Fibroblast of lung (primary cell): Measurements from ENCODE around the gene ATG7. TPM values are rescaled to one million over a fixed set of nuclear protein-coding genes. Genes with fewer than 3 reads are reported as not detected.

Experiments
- DNase-seq, 2 donors: peaks; one replicate each; pipeline versions ENCODE4 v3.0.0 to v3.0.0-alpha.2; 2010; ENCODE audit warnings: low read depth in 2 of 2
- H2AFZ ChIP-seq: 2 replicates; pipeline ENCODE4 v1.5.1; 2012; ENCODE audit warnings: low read length, control low read depth, inconsistent platforms
- H3K27ac ChIP-seq: 2 replicates; pipeline ENCODE4 v1.5.1; 2011; ENCODE audit warnings: low read length, control low read depth; ENCODE audit not compliant: insufficient read depth
- H3K27me3 ChIP-seq: 2 replicates; pipeline ENCODE4 v1.5.1; 2011; ENCODE audit warnings: mild to moderate bottlenecking, low read length; ENCODE audit not compliant: control insufficient read depth, insufficient read depth
- H3K36me3 ChIP-seq: 2 replicates; pipeline ENCODE4 v1.5.1; 2011; ENCODE audit warnings: low read length; ENCODE audit not compliant: control insufficient read depth, insufficient read depth
- H3K4me1 ChIP-seq: 2 replicates; pipeline ENCODE4 v1.5.1; 2011; ENCODE audit warnings: low read length; ENCODE audit not compliant: control insufficient read depth, insufficient read depth; ENCODE audit errors: extremely low read depth
- H3K4me2 ChIP-seq: 2 replicates; pipeline ENCODE4 v1.5.1; 2011; ENCODE audit warnings: low read length, control low read depth; ENCODE audit not compliant: insufficient read depth; ENCODE audit errors: extremely low read depth
- H3K4me3 ChIP-seq, 4 experiments: fragments of 200-600 bp in 1 of 4; sonication (generic) in 1 of 4; replicated peaks in 1 of 4; 2 replicates each; pipeline ENCODE4 v1.5.1; 2011 to 2016; ENCODE audit warnings: low read length in 4 of 4, low read depth in 3 of 4, mild to moderate bottlenecking in 3 of 4, control low read depth in 2 of 4, inconsistent platforms in 1 of 4, mixed read lengths in 1 of 4; ENCODE audit not compliant: insufficient read depth in 1 of 4; ENCODE audit errors: control extremely low read depth in 1 of 4
- H3K79me2 ChIP-seq: 2 replicates; pipeline ENCODE4 v1.5.1; 2012; ENCODE audit warnings: mild to moderate bottlenecking, low read length, inconsistent platforms; ENCODE audit not compliant: control insufficient read depth, insufficient read depth
- H3K9ac ChIP-seq: 2 replicates; pipeline ENCODE4 v1.5.1; 2011; ENCODE audit warnings: mild to moderate bottlenecking, low read length, control low read depth; ENCODE audit not compliant: insufficient read depth
- H3K9me3 ChIP-seq: 2 replicates; pipeline ENCODE4 v1.5.1; 2012; ENCODE audit warnings: low read depth, low read length; ENCODE audit not compliant: control insufficient read depth, insufficient read depth
- H4K20me1 ChIP-seq: 2 replicates; pipeline ENCODE4 v1.5.1; 2011; ENCODE audit warnings: low read length; ENCODE audit not compliant: control insufficient read depth, insufficient read depth; ENCODE audit errors: extremely low read depth
- EZH2 ChIP-seq: IDR thresholded peaks from 2 replicates; pipeline ENCODE4 v1.5.1; 2012; ENCODE audit warnings: low read length, control low read depth, mild to moderate bottlenecking; ENCODE audit errors: missing control alignments
- polyA plus RNA-seq, 2 donors: library from polyadenylated mRNA; depleted of rRNA in 1 of 2; stranded (reverse) in 1 of 2; unstranded in 1 of 2; fragments of >200 nt; gene quantifications; 2 replicates each; pipeline ENCODE4 v1.2.1, GENCODE V29; 2011 to 2012; ENCODE audit warnings: missing spikeins in 1 of 2
- total RNA-seq: library from RNA; depleted of rRNA; stranded (reverse); fragments of >200 nt; gene quantifications from 2 replicates; pipeline ENCODE4 v1.2.1, GENCODE V29; 2014
- TF ChIP-seq, protein P1 (sequence below), 2 donors: IDR thresholded peaks in 1 of 2; conservative IDR thresholded peaks in 1 of 2; 1 replicate in 1 of 2; 2 replicates in 1 of 2; pipeline ENCODE4 v1.5.1; 2011 to 2012; ENCODE audit warnings: low read length in 2 of 2, control low read depth in 1 of 2, inconsistent platforms in 1 of 2, low read depth in 1 of 2, mild to moderate bottlenecking in 1 of 2

ATG7 gene
- total and polyA plus RNA-seq, 2 donors (not counting 1 experiment from before 2014, with no cell fraction given): 50.8 to 56.5 TPM

DNA sequence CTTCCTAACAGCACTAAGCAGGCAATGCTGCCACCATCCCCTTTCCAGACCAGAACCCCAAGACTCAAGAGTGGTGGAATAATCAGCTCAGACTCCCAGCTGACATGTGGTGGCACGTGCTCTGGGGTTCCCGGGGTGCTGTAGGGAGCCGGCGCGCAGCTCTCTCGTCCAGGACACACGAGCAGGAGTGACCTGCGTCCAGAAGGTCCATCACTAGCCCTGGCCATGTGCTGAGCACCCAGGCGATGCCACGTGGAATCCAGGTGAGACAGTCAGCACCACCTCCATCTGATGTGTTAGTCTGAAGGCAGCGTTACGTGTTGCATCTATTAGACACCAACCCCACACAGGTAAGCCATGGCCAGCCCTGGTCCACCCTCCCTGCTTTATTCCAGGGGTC is 293.3 kb downstream of the ATG7 start:
- Histone ChIP-seq H3K9ac (no peak overlapping the region), H3K27me3 (no peaks in the 10 kb centered on the region), H3K4me3 (no peak overlapping the region), H4K20me1 (no peaks in the 10 kb centered on the region), H3K4me2 (no peak overlapping the region), H3K27ac (no peak overlapping the region), H2AFZ (no peak overlapping the region), H3K36me3 (peaks cover 22% of the 10 kb centered on the region), H3K79me2 (peaks cover 55% of the 10 kb centered on the region), H3K4me1 (peaks cover 22% of the 10 kb centered on the region), H3K9me3 (no peaks in the 10 kb centered on the region)
- DNase-seq: no peak
- TF ChIP-seq EZH2: no peak
- TF ChIP-seq, protein P1, sequence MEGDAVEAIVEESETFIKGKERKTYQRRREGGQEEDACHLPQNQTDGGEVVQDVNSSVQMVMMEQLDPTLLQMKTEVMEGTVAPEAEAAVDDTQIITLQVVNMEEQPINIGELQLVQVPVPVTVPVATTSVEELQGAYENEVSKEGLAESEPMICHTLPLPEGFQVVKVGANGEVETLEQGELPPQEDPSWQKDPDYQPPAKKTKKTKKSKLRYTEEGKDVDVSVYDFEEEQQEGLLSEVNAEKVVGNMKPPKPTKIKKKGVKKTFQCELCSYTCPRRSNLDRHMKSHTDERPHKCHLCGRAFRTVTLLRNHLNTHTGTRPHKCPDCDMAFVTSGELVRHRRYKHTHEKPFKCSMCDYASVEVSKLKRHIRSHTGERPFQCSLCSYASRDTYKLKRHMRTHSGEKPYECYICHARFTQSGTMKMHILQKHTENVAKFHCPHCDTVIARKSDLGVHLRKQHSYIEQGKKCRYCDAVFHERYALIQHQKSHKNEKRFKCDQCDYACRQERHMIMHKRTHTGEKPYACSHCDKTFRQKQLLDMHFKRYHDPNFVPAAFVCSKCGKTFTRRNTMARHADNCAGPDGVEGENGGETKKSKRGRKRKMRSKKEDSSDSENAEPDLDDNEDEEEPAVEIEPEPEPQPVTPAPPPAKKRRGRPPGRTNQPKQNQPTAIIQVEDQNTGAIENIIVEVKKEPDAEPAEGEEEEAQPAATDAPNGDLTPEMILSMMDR (conservative IDR thresholded peaks at IDR 0.05 in 1 of 2, IDR thresholded peaks at IDR 0.05 in 1 of 2; ENCODE audit: low read depth in 1 of 2, low read length in 2 of 2): no peak

DNA sequence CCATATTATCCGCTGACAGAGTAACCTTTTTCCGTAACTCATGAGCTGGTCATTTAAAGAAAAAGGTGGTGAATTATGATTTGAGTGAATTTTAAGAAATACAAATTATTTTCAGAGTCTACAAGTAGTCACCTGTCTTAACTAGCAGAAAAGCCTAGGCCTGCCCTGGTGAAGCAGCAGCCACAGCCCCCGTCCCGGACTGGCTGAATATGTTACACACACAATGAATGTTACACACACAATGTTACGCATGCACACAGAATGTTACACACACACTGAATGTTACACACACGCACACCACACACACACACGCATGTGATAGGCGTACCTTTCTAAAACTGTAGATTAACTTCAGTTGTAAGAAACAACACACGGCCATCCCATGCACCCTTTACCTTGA is 293.7 kb downstream of the ATG7 start:
- H3K9ac ChIP-seq: no peak overlapping the region
- H3K27me3 ChIP-seq: no peaks in the 10 kb centered on the region
- H3K4me1 ChIP-seq: peaks cover 22% of the 10 kb centered on the region
- TF ChIP-seq EZH2: no peak
- TF ChIP-seq, protein P1 (conservative IDR thresholded peaks at IDR 0.05 in 1 of 2, IDR thresholded peaks at IDR 0.05 in 1 of 2; ENCODE audit: low read depth in 1 of 2, low read length in 2 of 2): no peak
- peaks cover 22% of the 10 kb centered on the region for H3K36me3 ChIP-seq
- H2AFZ ChIP-seq: no peak overlapping the region
- no peak overlapping the region for H3K4me3 ChIP-seq
- H3K9me3 ChIP-seq: no peaks in the 10 kb centered on the region
- H3K27ac ChIP-seq: no peak overlapping the region
- no peak overlapping the region for H3K4me2 ChIP-seq
- DNase-seq: no peak
- peaks cover 56% of the 10 kb centered on the region for H3K79me2 ChIP-seq
- H4K20me1 ChIP-seq: no peaks in the 10 kb centered on the region

DNA sequence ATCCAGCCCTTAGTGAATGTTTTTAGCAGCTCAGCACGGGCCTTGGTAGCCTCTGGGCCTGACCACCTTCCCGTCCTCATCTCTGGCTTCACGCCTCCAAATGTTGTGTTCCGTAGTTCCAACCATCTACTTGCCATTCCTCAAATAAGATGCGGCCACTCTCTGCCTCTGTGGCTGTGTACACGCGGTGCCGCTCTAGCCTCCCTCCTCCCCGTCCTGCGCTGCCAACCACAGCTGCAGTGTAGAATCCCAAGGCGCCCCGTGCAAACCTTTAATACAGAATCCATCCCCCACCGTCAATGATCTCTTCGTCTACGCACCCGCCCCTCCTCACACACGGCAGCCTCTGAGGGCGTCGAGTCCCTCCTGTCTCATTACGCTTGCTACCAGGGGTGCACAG is 294.3 kb downstream of the ATG7 start:
- Histone ChIP-seq H3K36me3 (peaks cover 20% of the 10 kb centered on the region), H3K9me3 (no peaks in the 10 kb centered on the region), H3K27me3 (no peaks in the 10 kb centered on the region), H3K79me2 (peaks cover 58% of the 10 kb centered on the region), H2AFZ (no peak overlapping the region), H4K20me1 (no peaks in the 10 kb centered on the region), H3K4me1 (peaks cover 19% of the 10 kb centered on the region), H3K4me3 (no peak overlapping the region), H3K27ac (no peak overlapping the region), H3K9ac (no peak overlapping the region), H3K4me2 (no peak overlapping the region)
- TF ChIP-seq EZH2: no peak
- TF ChIP-seq, protein P1 (conservative IDR thresholded peaks at IDR 0.05 in 1 of 2, IDR thresholded peaks at IDR 0.05 in 1 of 2; ENCODE audit: low read depth in 1 of 2, low read length in 2 of 2): no peak
- DNase-seq: no peak
